A375 (cell line): Measurements from ENCODE around the gene E2F7. TPM values are rescaled to one million over a fixed set of nuclear protein-coding genes. Genes with fewer than 3 reads are reported as not detected.

Experiments used
- total RNA-seq: library from RNA; depleted of rRNA; stranded (reverse); fragments of >200 nt; shearing (Covaris generic); gene quantifications from 2 replicates; pipeline ENCODE4 v1.2.3, GENCODE V29; 2014; rRNA removed

E2F7 gene
- total RNA-seq: 17.8 and 18.1 TPM in 2 replicates

DNA sequence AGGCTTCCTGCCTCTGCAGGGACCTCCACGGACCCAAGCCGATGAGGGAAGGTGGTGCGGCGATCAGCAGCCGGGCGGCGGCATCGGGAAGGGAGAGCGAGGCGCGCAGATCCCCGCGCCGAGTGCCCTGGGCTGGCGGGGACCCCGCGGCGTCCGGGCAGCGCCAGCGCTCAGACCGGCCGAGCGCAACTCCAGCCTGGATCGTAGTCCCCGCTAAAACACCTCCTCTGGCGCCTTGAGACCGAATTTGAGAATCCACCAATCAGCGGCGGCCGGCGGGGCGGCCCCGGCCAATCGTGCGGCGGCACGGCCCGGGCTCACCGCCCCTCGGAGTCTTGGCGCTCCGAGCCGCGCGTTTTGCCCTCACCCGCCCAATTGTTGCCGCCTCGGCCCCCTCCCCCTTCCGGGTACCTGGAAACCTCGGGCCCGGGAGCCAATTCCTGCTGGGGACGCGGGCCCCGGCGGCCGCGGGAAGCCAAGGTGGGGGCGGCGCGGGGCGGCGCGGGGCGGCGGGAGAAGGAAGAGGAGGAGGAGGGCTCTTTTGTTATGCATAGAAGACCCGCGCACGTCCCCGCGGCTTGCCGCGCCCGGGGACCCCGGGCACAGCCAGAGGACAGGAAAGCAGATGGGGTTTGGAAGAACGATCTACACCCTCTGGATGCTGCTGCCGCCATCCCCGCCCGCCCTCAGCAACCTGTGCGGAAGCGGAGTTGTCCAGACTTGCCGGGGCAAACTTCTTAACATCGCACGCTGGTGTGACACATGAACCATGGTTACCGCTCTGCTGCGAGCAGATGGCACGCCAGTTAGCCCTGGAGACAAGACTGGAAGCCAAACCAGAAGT is at the start of gene E2F7:
TSS of gene E2F7 (minus strand) at position 209 of the 844 bp plus-strand sequence. CDS start 934 bp downstream, outside the sequence.

Other genes with a start within 250 kb of the E2F7 start
- 28.1 and 28.9 TPM in 2 replicates for gene CSRP2, start 186.6 kb downstream of the E2F7 start, total RNA-seq